ENCODE measurements around the gene TPSG1.

DNA sequence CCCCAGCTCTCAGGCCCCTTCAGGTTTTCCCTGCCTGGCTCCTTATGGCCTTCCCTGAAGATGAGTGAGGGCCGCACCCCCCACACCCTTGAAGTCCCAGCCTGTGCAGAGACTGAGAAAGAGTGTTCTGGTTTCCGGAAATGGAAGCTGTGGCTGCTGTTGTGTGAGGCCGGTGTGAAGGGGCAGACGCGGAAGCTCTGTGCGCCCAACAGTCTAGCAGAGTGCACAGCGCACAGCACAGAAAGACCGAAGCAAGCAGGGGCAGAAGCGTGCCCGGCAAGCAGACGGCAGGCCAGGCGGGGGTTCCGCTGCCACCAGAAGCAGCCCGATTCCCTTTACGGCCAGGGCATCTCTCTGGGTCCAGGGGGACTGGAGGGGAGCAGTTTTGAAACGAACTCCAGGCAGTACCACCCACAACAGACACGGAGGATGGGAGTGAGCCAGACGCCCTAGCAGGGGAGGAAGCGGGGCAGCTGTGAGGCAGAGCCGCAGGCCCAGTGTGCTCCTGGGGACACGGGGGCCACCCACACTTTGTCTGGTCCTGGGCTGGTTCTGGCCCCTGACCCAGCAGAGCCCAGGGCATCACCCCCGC, 16.7 kb downstream of the TPSG1 start:
- TF ChIP-seq, protein P1, sequence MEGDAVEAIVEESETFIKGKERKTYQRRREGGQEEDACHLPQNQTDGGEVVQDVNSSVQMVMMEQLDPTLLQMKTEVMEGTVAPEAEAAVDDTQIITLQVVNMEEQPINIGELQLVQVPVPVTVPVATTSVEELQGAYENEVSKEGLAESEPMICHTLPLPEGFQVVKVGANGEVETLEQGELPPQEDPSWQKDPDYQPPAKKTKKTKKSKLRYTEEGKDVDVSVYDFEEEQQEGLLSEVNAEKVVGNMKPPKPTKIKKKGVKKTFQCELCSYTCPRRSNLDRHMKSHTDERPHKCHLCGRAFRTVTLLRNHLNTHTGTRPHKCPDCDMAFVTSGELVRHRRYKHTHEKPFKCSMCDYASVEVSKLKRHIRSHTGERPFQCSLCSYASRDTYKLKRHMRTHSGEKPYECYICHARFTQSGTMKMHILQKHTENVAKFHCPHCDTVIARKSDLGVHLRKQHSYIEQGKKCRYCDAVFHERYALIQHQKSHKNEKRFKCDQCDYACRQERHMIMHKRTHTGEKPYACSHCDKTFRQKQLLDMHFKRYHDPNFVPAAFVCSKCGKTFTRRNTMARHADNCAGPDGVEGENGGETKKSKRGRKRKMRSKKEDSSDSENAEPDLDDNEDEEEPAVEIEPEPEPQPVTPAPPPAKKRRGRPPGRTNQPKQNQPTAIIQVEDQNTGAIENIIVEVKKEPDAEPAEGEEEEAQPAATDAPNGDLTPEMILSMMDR (IDR thresholded peaks at IDR 0.05) = no peak
- no peak for TF ChIP-seq POLR2A (IDR thresholded peaks at IDR 0.05)
